DMS153 (cell line): ENCODE results near the gene PPP1R13L.
"Not testable (repeated sequence)": the region's sequence is repeated elsewhere in the genome, so short reads cannot be mapped to it uniquely, and the experiment has no call there.

ENCODE experiments used
- DNase-seq: peaks from one replicate; lab custom pipeline; 2025; lab: John Stamatoyannopoulos, UW

PPP1R13L gene

GRCh38 chr19:45345506-45345860, 59.4 kb downstream of the PPP1R13L start:
- DNase-seq, result no peak

- DNase-seq, result no peak
Measured at GRCh38 chr19:45344621-45345505, 60.0 kb downstream of the PPP1R13L start.

- DNase-seq, result no peak
Measured at GRCh38 chr19:45342911-45343310, 62.0 kb downstream of the PPP1R13L start.

GRCh38 chr19:45340899-45341453, 63.9 kb downstream of the PPP1R13L start:
- DNase-seq, result no peak

GRCh38 chr19:45340232-45340898, 64.5 kb downstream of the PPP1R13L start, which contains the start of gene KLC3:
TSS of gene KLC3 (plus strand) at chr19:45340750. CDS start at chr19:45345542, 4,792 bp downstream.
- peak; percentile 8 for DNase-seq

GRCh38 chr19:45339629-45340028, 65.2 kb downstream of the PPP1R13L start:
- DNase-seq, result no peak

GRCh38 chr19:45336696-45337251, 68.1 kb downstream of the PPP1R13L start:
- DNase-seq, result no peak

GRCh38 chr19:45334881-45335280, 70.0 kb downstream of the PPP1R13L start:
- DNase-seq, result not testable (repeated sequence)

- DNase-seq, result no peak
Measured at GRCh38 chr19:45333609-45334303, 71.1 kb downstream of the PPP1R13L start.

- DNase-seq, result peak; percentile 95
Measured at GRCh38 chr19:45331411-45331810, 73.5 kb downstream of the PPP1R13L start.
